Measurements from ENCODE around the gene SORCS1.
"Not testable (repeated sequence)": the region's sequence is repeated elsewhere in the genome, so short reads cannot be mapped to it uniquely, and the experiment has no call there.

The SORCS1 gene

GRCh38 chr10:107037192-107038122 is 127.0 kb downstream of the SORCS1 start:
- DNase-seq: no peak

- no peak for DNase-seq
Observed at GRCh38 chr10:107033799-107034422, 130.6 kb downstream of the SORCS1 start.

- no peak for DNase-seq
Observed at GRCh38 chr10:107032700-107033401, 131.7 kb downstream of the SORCS1 start.

GRCh38 chr10:107031931-107032699 is 132.4 kb downstream of the SORCS1 start:
- no peak for DNase-seq

GRCh38 chr10:107028236-107028635 is 136.3 kb downstream of the SORCS1 start:
- no peak for DNase-seq

GRCh38 chr10:107025676-107026075 is 138.8 kb downstream of the SORCS1 start:
- no peak for DNase-seq

- not testable (repeated sequence) for DNase-seq
Observed at GRCh38 chr10:107024033-107024432, 140.5 kb downstream of the SORCS1 start.

- DNase-seq: no peak
Observed at GRCh38 chr10:107022600-107023354, 141.7 kb downstream of the SORCS1 start.

- DNase-seq: no peak
Observed at GRCh38 chr10:107019154-107019553, 145.4 kb downstream of the SORCS1 start.

- no peak for DNase-seq
Observed at GRCh38 chr10:107013258-107014006, 151.1 kb downstream of the SORCS1 start.

GRCh38 chr10:107011992-107012391 is 152.5 kb downstream of the SORCS1 start:
- no peak for DNase-seq

- DNase-seq: no peak
Observed at GRCh38 chr10:107011105-107011504, 153.4 kb downstream of the SORCS1 start.

- no peak for DNase-seq
Observed at GRCh38 chr10:107010531-107010930, 154.0 kb downstream of the SORCS1 start.

- DNase-seq: no peak
Observed at GRCh38 chr10:107004362-107004761, 160.1 kb downstream of the SORCS1 start.

GRCh38 chr10:107002068-107002467 is 162.4 kb downstream of the SORCS1 start:
- no peak for DNase-seq

- DNase-seq: no peak
Observed at GRCh38 chr10:106999118-106999707, 165.3 kb downstream of the SORCS1 start.

- DNase-seq: no peak
Observed at GRCh38 chr10:106997721-106998120, 166.8 kb downstream of the SORCS1 start.

GRCh38 chr10:106996510-106996909 is 168.0 kb downstream of the SORCS1 start:
- DNase-seq: no peak

GRCh38 chr10:106992055-106992454 is 172.5 kb downstream of the SORCS1 start:
- no peak for DNase-seq

GRCh38 chr10:106991091-106991490 is 173.4 kb downstream of the SORCS1 start:
- no peak for DNase-seq

GRCh38 chr10:106987362-106987761 is 177.1 kb downstream of the SORCS1 start:
- no peak for DNase-seq

All from activated CD4-positive, alpha-beta T cell treated with anti-CD3 and anti-CD28 coated beads for 48 hours (primary cell).